SH-SY5Y (cell line): Measurements from ENCODE around the gene STK40.

Experiments used
- GATA2 ChIP-seq: IDR thresholded peaks from 2 replicates; pipeline ENCODE4 v1.6.1; 2011; ENCODE audit warnings: mild to moderate bottlenecking, low read depth, low read length
- GATA3 ChIP-seq: IDR thresholded peaks from 2 replicates; pipeline ENCODE4 v1.6.1; 2011; ENCODE audit warnings: low read depth, mild to moderate bottlenecking, low read length, moderate library complexity

GRCh38 chr1:36344395-36344680, 41.4 kb downstream of the STK40 start:
- TF ChIP-seq GATA2: no peak
- TF ChIP-seq GATA3: no peak
